T-helper 2 cell (primary cell): ENCODE results near the gene GRM8.
A peak's percentile ranks its signal among the peaks of the same experiment; 100 is the strongest.
"Not testable (repeated sequence)": the region's sequence is repeated elsewhere in the genome, so short reads cannot be mapped to it uniquely, and the experiment has no call there.

ENCODE experiments used
- DNase-seq, 5 experiments: peaks; one replicate each; pipeline versions ENCODE4 v3.0.0 to v3.0.0-alpha.2; 2012 to 2022

Gene GRM8

GRCh38 chr7:126702242-126703016 lies 550.3 kb downstream of the GRM8 start:
- no peak for DNase-seq

GRCh38 chr7:126700807-126701604 lies 551.7 kb downstream of the GRM8 start:
- DNase-seq, result peak in 4 of 5 experiments; percentile 18 to 99 (median 38)

GRCh38 chr7:126699707-126700106 lies 553.0 kb downstream of the GRM8 start:
- DNase-seq, result peak in 1 of 5 experiments; percentile 21

GRCh38 chr7:126698909-126699308 lies 553.8 kb downstream of the GRM8 start:
- no peak for DNase-seq

GRCh38 chr7:126698446-126698845 lies 554.3 kb downstream of the GRM8 start:
- DNase-seq, result peak in 1 of 5 experiments; percentile 19

GRCh38 chr7:126696256-126697038 lies 556.3 kb downstream of the GRM8 start:
- no peak for DNase-seq

- DNase-seq, result no peak
These were observed 561.6 kb downstream of the GRM8 start for GRCh38 chr7:126690848-126691751.

GRCh38 chr7:126690104-126690503 lies 562.6 kb downstream of the GRM8 start:
- no peak for DNase-seq

- no peak for DNase-seq
These were observed 563.7 kb downstream of the GRM8 start for GRCh38 chr7:126689037-126689436.

GRCh38 chr7:126686474-126686873 lies 566.3 kb downstream of the GRM8 start:
- DNase-seq, result no peak

- DNase-seq, result no peak
These were observed 567.1 kb downstream of the GRM8 start for GRCh38 chr7:126685596-126685995.

GRCh38 chr7:126685018-126685573 lies 567.6 kb downstream of the GRM8 start:
- DNase-seq, result no peak

- DNase-seq, result no peak
These were observed 570.6 kb downstream of the GRM8 start for GRCh38 chr7:126682176-126682575.

GRCh38 chr7:126668762-126669161 lies 584.0 kb downstream of the GRM8 start:
- not testable (repeated sequence) for DNase-seq

- no peak for DNase-seq
These were observed 584.4 kb downstream of the GRM8 start for GRCh38 chr7:126668367-126668752.

- DNase-seq, result no peak
These were observed 584.9 kb downstream of the GRM8 start for GRCh38 chr7:126667742-126668366.

GRCh38 chr7:126662856-126663255 lies 589.9 kb downstream of the GRM8 start:
- no peak for DNase-seq

GRCh38 chr7:126659124-126659523 lies 593.6 kb downstream of the GRM8 start:
- DNase-seq, result no peak

GRCh38 chr7:126658684-126659083 lies 594.1 kb downstream of the GRM8 start:
- no peak for DNase-seq

- DNase-seq, result peak in 1 of 5 experiments; percentile 12
These were observed 595.0 kb downstream of the GRM8 start for GRCh38 chr7:126657599-126658358.
